HepG2 (cell line): Measurements from ENCODE around the gene SPINDOC. TPM values are rescaled to one million over a fixed set of nuclear protein-coding genes. Genes with fewer than 3 reads are reported as not detected.

Experiments
- ATAC-seq: fragments of 200-7000 bp; cut with Tn5 transposase; 3 replicates; pipeline ENCODE4 v1.9.1; 2020; ENCODE audit warnings: mild to moderate bottlenecking, moderate library complexity
- BruUV-seq: library from RNA; stranded (reverse); fragments of 400-500 nt; replicated peaks from 2 replicates; lab custom pipeline; 2021; lab: Mats Ljungman, UMichigan
- CTCF ChIA-PET: fragments of 300-600 bp; formaldehyde crosslinking; extraction: SDS; loops from one replicate; lab custom pipeline; 2021; ENCODE audit warnings: low total read pairs, inconsistent platforms, low intra/inter-chr PET ratio; lab: Yijun Ruan, JAX
- POLR2A ChIA-PET: fragments of 350-600 bp; sonication (Branson Sonifier 250); formaldehyde crosslinking; loops from one replicate; lab custom pipeline; 2020; ENCODE audit warnings: antibody characterized with exemption, inconsistent platforms; lab: Yijun Ruan, JAX
- DNase-seq: peaks from one replicate; pipeline ENCODE4 v3.0.0-alpha.2; 2015; ENCODE audit warnings: low spot score
- FAIRE-seq: peaks from 3 replicates; lab custom pipeline; 2011; peaks lifted over from hg19 to GRCh38; lab: Jason Lieb, UNC
- H2AFZ ChIP-seq: one replicate; pipeline ENCODE4 v1.6.1; 2011; ENCODE audit warnings: low read length, inconsistent platforms
- H3K27ac ChIP-seq: fragments of 300-600 bp; 3 replicates; pipeline ENCODE4 v1.8.0; 2011; ENCODE audit warnings: mixed run types, mild to moderate bottlenecking, mixed read lengths, low read length, inconsistent platforms; ENCODE audit not compliant: insufficient read depth; ENCODE audit errors: extremely low read length
- H3K27me3 ChIP-seq, 2 experiments: fragments of 200-600 bp in 1 of 2; 2 replicates in 1 of 2; 3 replicates in 1 of 2; pipeline versions ENCODE4 v1.6.0 to v1.8.0; 2011; ENCODE audit warnings: low read length in 2 of 2, mild to moderate bottlenecking in 2 of 2, moderate library complexity in 2 of 2, inconsistent platforms in 1 of 2; ENCODE audit not compliant: insufficient read depth in 2 of 2, control insufficient read depth in 1 of 2
- H3K36me3 ChIP-seq, 2 experiments: fragments of 200-600 bp in 1 of 2; replicated peaks in 1 of 2; 2 replicates in 1 of 2; 3 replicates in 1 of 2; pipeline versions ENCODE4 v1.5.1 to v1.8.0; 2011; ENCODE audit warnings: low read length in 2 of 2, inconsistent platforms in 1 of 2; ENCODE audit not compliant: insufficient read depth in 2 of 2, control insufficient read depth in 1 of 2
- H3K4me1 ChIP-seq: 2 replicates; pipeline ENCODE4 v1.5.1; 2012; ENCODE audit warnings: low read length, inconsistent platforms; ENCODE audit not compliant: insufficient read depth
- H3K4me2 ChIP-seq: 2 replicates; pipeline ENCODE4 v1.6.0; 2011; ENCODE audit warnings: low read depth, low read length, inconsistent platforms
- H3K4me3 ChIP-seq, 3 experiments: fragments of 200-600 bp in 1 of 3; sonication (generic), shearing (Covaris generic) in 1 of 3; replicated peaks in 1 of 3; 2 replicates each; pipeline ENCODE4 v1.5.1; 2011 to 2016; ENCODE audit warnings: low read length in 3 of 3, inconsistent platforms in 2 of 3, low read depth in 2 of 3, mild to moderate bottlenecking in 2 of 3, control low read depth in 1 of 3, mixed read lengths in 1 of 3; ENCODE audit not compliant: insufficient read depth in 1 of 3
- H3K79me2 ChIP-seq: one replicate; pipeline ENCODE4 v1.6.1; 2011; ENCODE audit warnings: low read length, inconsistent platforms; ENCODE audit not compliant: insufficient read depth
- H3K9ac ChIP-seq: 2 replicates; pipeline ENCODE4 v1.6.0; 2011; ENCODE audit warnings: mild to moderate bottlenecking, low read depth, low read length, inconsistent platforms; ENCODE audit not compliant: insufficient read depth
- H3K9me3 ChIP-seq: 2 replicates; pipeline ENCODE4 v1.5.1; 2012; ENCODE audit warnings: mild to moderate bottlenecking, low read length
- H4K20me1 ChIP-seq: 2 replicates; pipeline ENCODE4 v1.6.0; 2011; ENCODE audit warnings: inconsistent platforms, mild to moderate bottlenecking, low read length, moderate library complexity; ENCODE audit not compliant: insufficient read depth
- DZIP1 ChIP-seq: sonication (generic); formaldehyde crosslinking; IDR thresholded peaks from 2 replicates; pipeline ENCODE4 v1.5.0; 2020; ENCODE audit warnings: mild to moderate bottlenecking, missing genetic modification reagents
- HNRNPK ChIP-seq: fragments of 200-400 bp; formaldehyde crosslinking; IDR thresholded peaks from 2 replicates; pipeline ENCODE4 v1.6.1; 2018; ENCODE audit warnings: low read length, low read depth, moderate library complexity, mild to moderate bottlenecking; ENCODE audit not compliant: poor library complexity, severe bottlenecking
- WGBS: methylation state at CpG from one replicate; pipeline ENCODE4 v1.1.6; 2017; ENCODE audit warnings: low lambda C conversion rate; 5-methylcytosine and 5-hydroxymethylcytosine counted together
- in situ Hi-C: cut with HindIII; loops from 2 replicates; pipeline ENCODE4 v1.10.0; 2017; ENCODE audit warnings: low pct_unique_long_range_greater_than_20kb; ENCODE audit not compliant: extremely low pct_ligation_motif_present
- intact Hi-C: fragments of 100-400 bp; cut with micrococcal nuclease; formaldehyde crosslinking; loops from one replicate; pipeline ENCODE4 v1.10.0; 2022; ENCODE audit not compliant: unreplicated experiment
- polyA plus RNA-seq, 8 experiments: library from polyadenylated mRNA; depleted of rRNA in 3 of 8; stranded (reverse) in 7 of 8; unstranded in 1 of 8; fragments of >200 nt; fragmentation: Illumina TruSeq in 4 of 8; extraction: Trizol in 4 of 8; gene quantifications; 2 replicates each; pipeline versions ENCODE4 v1.2.1 to v1.2.3, GENCODE V29; 2011 to 2016; ENCODE audit warnings: low read depth in 4 of 8, missing spikeins in 1 of 8, mixed read lengths in 1 of 8; ENCODE audit not compliant: insufficient read depth in 1 of 8
- total RNA-seq, 5 experiments: library from RNA; depleted of rRNA; stranded (reverse); fragments of >200 nt; fragmentation: Illumina TruSeq; extraction: Trizol; gene quantifications; 2 replicates each; pipeline ENCODE4 v1.2.3, GENCODE V29; 2016; ENCODE audit warnings: low read depth in 1 of 5

Gene SPINDOC
- total and polyA plus RNA-seq, 2 of the 13 experiments (the other 11 are each of a cell fraction or from before 2014, with no cell fraction given), result 21.4 to 29.9 TPM

DNA sequence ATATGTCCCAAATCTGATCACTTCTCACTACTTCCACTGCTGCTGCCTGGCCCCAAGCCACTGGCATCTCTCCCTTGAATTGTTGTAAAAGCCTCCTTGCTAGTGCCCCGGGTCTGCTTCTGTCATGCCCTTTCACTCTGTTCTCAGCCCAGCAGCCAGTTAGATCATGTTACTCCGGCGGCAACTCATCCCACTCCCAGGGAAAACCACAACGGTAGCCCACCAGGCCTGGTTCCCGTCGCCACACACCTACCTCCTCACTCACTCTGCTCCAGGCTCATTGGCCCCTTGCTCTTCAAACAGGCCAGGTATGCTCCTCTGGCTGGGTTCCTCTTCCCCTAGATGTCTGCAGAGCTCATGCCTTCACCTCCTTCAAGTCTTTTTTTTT, 21.9 kb downstream of the SPINDOC start:
- WGBS, result 36% methylated on average over 6 of the region's 6 CpGs
- POLR2A ChIA-PET, result interaction anchor here (0.6 to 1.6 kb wide), 4 partner anchors 37 to 110 kb away, joined by 3 to 6 read pairs (median 4); no protein-coding TSS in a partner anchor
- in situ Hi-C loops, result loop anchor here (5.0 to 10.0 kb wide), 3 partner anchors 52 to 310 kb away; no protein-coding TSS in a partner anchor

More for the DNA sequence above, 21.9 kb downstream of the SPINDOC start:
- Histone ChIP-seq H3K27me3 (no peaks in the 10 kb centered on the region; a peak in 1 of 5 replicates), H3K79me2 (peaks cover 9% of the 10 kb centered on the region), H2AFZ (peak overlapping the region; percentile 92), H3K9ac (peak overlapping the region; percentile 41), H4K20me1 (peaks cover 8% of the 10 kb centered on the region; the same call in 1 of the 2 replicates), H3K4me1 (peaks cover 31% of the 10 kb centered on the region), H3K4me3 (peak overlapping the region in 2 of 3 experiments; percentile 31 to 51; a peak in 2 of 6 replicates), H3K9me3 (no peaks in the 10 kb centered on the region), H3K27ac (no peak overlapping the region), H3K4me2 (peak overlapping the region; percentile 79), H3K36me3 (no peaks in the 10 kb centered on the region)
- no peak for ATAC-seq
- DNase-seq, result no peak
- TF ChIP-seq DZIP1 (CRISPR knock-in tag) (0 out of 2 replicates have a peak, but pooled peaks have one; percentile 34), HNRNPK (no peak)
- no peak for FAIRE-seq
- no TSS peak for BruUV-seq
- intact Hi-C loops, result loop anchor here (10.0 kb wide), 1 partner anchor 320 kb away; no protein-coding TSS in a partner anchor
- CTCF ChIA-PET, result interaction anchor here (0.9 kb wide), 1 partner anchor 111 kb away, joined by 3 read pairs; no protein-coding TSS in a partner anchor
